T-cell (primary cell): ENCODE measurements around the gene ZFHX3. TPM values are rescaled to one million over a fixed set of nuclear protein-coding genes. Genes with fewer than 3 reads are reported as not detected.

Experiments
- ATAC-seq, 4 experiments: fragments of 200-7000 bp in 3 of 4; fragments of 150-1000 bp in 1 of 4; cut with Tn5 transposase; replicated peaks in 1 of 4; 1 replicate in 3 of 4; 2 replicates in 1 of 4; pipeline ENCODE4 v1.10.0; 2021; ENCODE audit warnings: moderate library complexity in 3 of 4, mild to moderate bottlenecking in 2 of 4, moderate number of reproducible peaks in 1 of 4
- CTCF ChIA-PET, 2 donors: fragments of 300-600 bp; sonication (Branson Sonifier 250); formaldehyde crosslinking; loops; one replicate each; lab custom pipeline; 2022; ENCODE audit warnings: antibody characterized with exemption in 2 of 2; lab: Charles Lee
- POLR2A ChIA-PET, 2 donors: fragments of 300-600 bp; sonication (Branson Sonifier 250); formaldehyde crosslinking; loops; one replicate each; lab custom pipeline; 2022; ENCODE audit warnings: antibody characterized with exemption in 2 of 2; lab: Charles Lee
- DNase-seq, 35 experiments: peaks; one replicate each; pipeline versions ENCODE4 v3.0.0 to v3.0.0-alpha.2; 2013 to 2023
- H3K27ac ChIP-seq: one replicate; pipeline ENCODE4 v1.5.1; 2013; ENCODE audit warnings: low read length
- H3K27me3 ChIP-seq, 2 experiments: replicated peaks in 1 of 2; 1 replicate in 1 of 2; 2 replicates in 1 of 2; pipeline versions ENCODE4 v1.6.1 to v1.7.0; 2013; ENCODE audit warnings: low read length in 1 of 2, mixed read lengths in 1 of 2; ENCODE audit not compliant: control insufficient read depth in 2 of 2, insufficient read depth in 2 of 2; ENCODE audit errors: extremely low read depth in 1 of 2
- H3K36me3 ChIP-seq, 2 donors: 1 replicate in 1 of 2; 2 replicates in 1 of 2; pipeline versions ENCODE4 v1.6.1 to v1.7.0; 2013; ENCODE audit warnings: low read length in 1 of 2; ENCODE audit not compliant: control insufficient read depth in 2 of 2, insufficient read depth in 1 of 2; ENCODE audit errors: extremely low read depth in 1 of 2
- H3K4me1 ChIP-seq, 2 experiments: 1 replicate in 1 of 2; 2 replicates in 1 of 2; pipeline versions ENCODE4 v1.6.1 to v1.7.0; 2013; ENCODE audit warnings: low read length in 2 of 2, mixed read lengths in 1 of 2; ENCODE audit not compliant: insufficient read depth in 2 of 2, control insufficient read depth in 1 of 2; ENCODE audit errors: extremely low read depth in 1 of 2
- H3K4me3 ChIP-seq, 2 donors: 1 replicate in 1 of 2; 2 replicates in 1 of 2; pipeline versions ENCODE4 v1.5.1 to v1.7.0; 2013; ENCODE audit warnings: mild to moderate bottlenecking in 2 of 2, low read length in 1 of 2, moderate library complexity in 1 of 2; ENCODE audit not compliant: control insufficient read depth in 1 of 2; ENCODE audit errors: extremely low read depth in 1 of 2
- H3K9me3 ChIP-seq: 2 replicates; pipeline ENCODE4 v1.7.0; 2013
- H3K27ac Mint-ChIP-seq, 2 donors: one replicate each; pipeline ENCODE4 v1.8.0; 2020 to 2021; ENCODE audit warnings: mild to moderate bottlenecking in 2 of 2, mixed read lengths in 2 of 2
- H3K27me3 Mint-ChIP-seq, 2 donors: one replicate each; pipeline ENCODE4 v1.8.0; 2021 to 2022; ENCODE audit warnings: mixed read lengths in 2 of 2
- H3K36me3 Mint-ChIP-seq: one replicate; pipeline ENCODE4 v1.8.0; 2021; ENCODE audit warnings: mixed read lengths
- H3K4me1 Mint-ChIP-seq, 3 donors: one replicate each; pipeline ENCODE4 v1.8.0; 2020 to 2022; ENCODE audit warnings: mixed read lengths in 3 of 3, mild to moderate bottlenecking in 1 of 3
- H3K4me3 Mint-ChIP-seq, 3 donors: one replicate each; pipeline ENCODE4 v1.8.0; 2020 to 2022; ENCODE audit warnings: mild to moderate bottlenecking in 3 of 3, mixed read lengths in 3 of 3, moderate library complexity in 3 of 3
- H3K9me3 Mint-ChIP-seq, 3 donors: one replicate each; pipeline ENCODE4 v1.8.0; 2020 to 2022; ENCODE audit warnings: mixed read lengths in 3 of 3
- WGBS: methylation state at CpG from one replicate; pipeline ENCODE4 v1.1.5; 2013; ENCODE audit warnings: missing lambda C conversion rate; ENCODE audit not compliant: insufficient coverage; 5-methylcytosine and 5-hydroxymethylcytosine counted together
- total RNA-seq, 35 experiments: library from RNA in 6 of 35; stranded (reverse) in 6 of 35; fragments of 120-200 nt in 1 of 35; gene quantifications; one replicate each; pipeline versions ENCODE4 v1.2.1 to v1.2.4 and lab custom pipeline; 2013 to 2026

The ZFHX3 gene
- total RNA-seq, 5 donors from 2014 or later (not counting 1 experiment from before 2014, with no cell fraction given): 0.35 to 2.1 (median 1.0) TPM

DNA sequence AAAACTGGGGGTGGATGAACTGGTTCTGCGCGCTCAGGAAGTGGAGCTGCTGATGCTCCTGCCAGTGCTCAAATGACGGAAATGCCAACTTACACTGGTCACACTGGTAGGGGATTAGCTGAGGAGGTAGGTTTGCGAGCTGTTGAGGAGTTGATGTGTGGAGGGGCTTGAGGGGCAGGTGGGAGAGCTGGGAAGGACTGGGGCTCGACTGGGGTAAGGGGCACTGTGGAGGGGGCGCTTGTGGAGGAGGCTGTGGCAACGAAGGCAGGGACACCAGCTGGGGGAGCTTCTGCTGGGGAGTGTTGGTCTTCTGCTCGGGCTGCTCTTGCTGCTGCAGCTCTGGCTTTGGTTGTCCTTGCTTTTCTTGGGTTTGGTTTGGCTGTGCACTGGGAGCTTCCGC is 252.9 kb downstream of the ZFHX3 start:
- Mint-ChIP-seq H3K27ac (no peak overlapping the region), H3K36me3 (peaks cover 12% of the 10 kb centered on the region), H3K4me1 (no peaks in the 10 kb centered on the region), H3K4me3 (no peak overlapping the region), H3K27me3 (no peaks in the 10 kb centered on the region), H3K9me3 (no peaks in the 10 kb centered on the region)
- H3K4me3 ChIP-seq: no peak overlapping the region
- ChIA-PET POLR2A (no interaction called here), CTCF (no interaction called here)
- no peaks in the 10 kb centered on the region for H3K27me3 ChIP-seq
- H3K4me1 ChIP-seq: no peaks in the 10 kb centered on the region
- H3K36me3 ChIP-seq: no peaks in the 10 kb centered on the region
- H3K9me3 ChIP-seq: no peaks in the 10 kb centered on the region
- WGBS: 98% methylated on average over 7 of the region's 9 CpGs
- H3K27ac ChIP-seq: no peak overlapping the region
- ATAC-seq (no peak), DNase-seq (no peak)

DNA sequence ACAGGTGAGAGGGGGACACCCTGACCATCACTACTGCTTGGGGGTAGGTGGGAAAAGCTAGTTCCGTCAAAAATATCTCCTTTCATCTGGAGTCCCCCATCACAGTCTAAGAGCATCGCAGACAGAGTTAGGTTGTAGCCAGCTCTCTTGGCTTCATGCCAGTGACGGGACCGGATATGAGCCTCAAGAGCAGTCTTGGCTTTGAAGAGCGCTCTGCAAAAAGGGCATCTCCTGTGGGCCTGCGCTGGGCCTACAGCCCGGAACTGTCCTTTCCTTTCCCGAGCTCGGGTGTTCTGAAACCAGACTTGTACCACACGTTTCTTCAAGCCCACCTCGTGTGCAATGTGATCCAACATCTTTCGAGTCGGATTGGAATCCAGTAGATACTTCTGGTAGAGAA is 253.6 kb downstream of the ZFHX3 start:
- ChIA-PET CTCF (no interaction called here), POLR2A (interaction anchor here in 1 of 2 donors (0.5 kb wide), 1 partner anchor 191 kb away, joined by 4 read pairs; no protein-coding TSS in a partner anchor)
- no peak overlapping the region for H3K4me3 Mint-ChIP-seq

DNA sequence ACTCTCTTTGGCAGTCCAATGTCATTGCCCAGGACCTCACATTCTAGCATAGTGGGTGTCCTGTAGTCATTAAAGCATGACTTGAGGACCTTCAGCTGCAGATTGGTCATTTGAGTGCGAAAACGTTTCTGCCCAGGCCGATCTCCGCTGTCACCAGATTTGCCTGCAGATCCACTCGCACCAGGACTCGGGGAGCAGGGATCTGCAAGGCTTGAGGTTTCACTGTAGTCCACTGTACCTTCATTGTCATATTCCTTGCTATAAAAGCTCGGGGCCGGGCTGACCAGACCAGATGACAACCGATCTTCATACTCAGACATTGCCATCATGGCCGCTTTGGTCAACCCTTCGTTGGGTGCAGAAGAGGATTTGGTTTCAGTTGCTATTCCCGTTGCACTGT is 254.2 kb downstream of the ZFHX3 start:
- no peaks in the 10 kb centered on the region for H3K4me1 ChIP-seq
- no peak overlapping the region for H3K27ac ChIP-seq
- POLR2A ChIA-PET: no interaction called here
- ATAC-seq (no peak), DNase-seq (no peak)
- 93% methylated on average over 6 of the region's 12 CpGs for WGBS
- H3K36me3 ChIP-seq: no peaks in the 10 kb centered on the region
- Mint-ChIP-seq H3K27ac (no peak overlapping the region), H3K36me3 (peaks cover 12% of the 10 kb centered on the region), H3K27me3 (peaks cover 0 to 4% of the 10 kb centered on the region in 2 donors), H3K9me3 (no peaks in the 10 kb centered on the region), H3K4me1 (peaks cover 0 to 7% (median under 1%) of the 10 kb centered on the region in 3 donors), H3K4me3 (no peak overlapping the region)
- H3K9me3 ChIP-seq: no peaks in the 10 kb centered on the region
- CTCF ChIA-PET: no interaction called here
- peaks cover 0 to 5% of the 10 kb centered on the region in 2 experiments for H3K27me3 ChIP-seq
- H3K4me3 ChIP-seq: no peak overlapping the region

More for the DNA sequence above, 253.6 kb downstream of the ZFHX3 start:
- Histone ChIP-seq H3K9me3 (no peaks in the 10 kb centered on the region), H3K4me1 (no peaks in the 10 kb centered on the region), H3K27me3 (peaks cover 0 to under 1% of the 10 kb centered on the region in 2 experiments), H3K4me3 (no peak overlapping the region), H3K36me3 (no peaks in the 10 kb centered on the region), H3K27ac (no peak overlapping the region)
- Mint-ChIP-seq H3K27me3 (peaks cover 0 to 1% of the 10 kb centered on the region in 2 donors), H3K36me3 (peaks cover 12% of the 10 kb centered on the region), H3K4me1 (peaks cover 0 to 1% (median 0%) of the 10 kb centered on the region in 3 donors), H3K27ac (no peak overlapping the region), H3K9me3 (no peaks in the 10 kb centered on the region)
- DNase-seq: no peak
- no peak for ATAC-seq
- WGBS: 93% methylated on average over 11 of the region's 13 CpGs

DNA sequence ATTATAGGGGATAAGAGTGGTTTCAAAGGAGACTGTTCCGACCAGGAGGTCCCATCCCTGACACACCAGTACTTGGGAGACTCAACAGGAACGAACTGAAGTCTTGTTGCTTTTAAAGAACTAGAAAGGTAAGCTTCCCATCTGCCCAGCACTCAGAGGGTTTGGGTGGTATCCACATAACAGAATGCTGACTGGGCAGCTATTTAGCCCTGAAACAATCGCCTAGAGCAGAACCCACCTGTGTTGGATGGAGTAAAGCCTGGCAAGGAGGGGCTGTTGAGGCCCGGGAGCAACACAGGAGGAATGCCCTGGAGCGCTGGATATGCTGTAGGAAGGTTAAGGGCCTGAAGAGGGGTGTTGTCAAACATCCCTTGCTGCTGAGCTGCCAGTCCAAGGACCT is 254.9 kb downstream of the ZFHX3 start:
- H3K27ac Mint-ChIP-seq: no peak overlapping the region
- DNase-seq: no peak
- no peaks in the 10 kb centered on the region for H3K36me3 ChIP-seq
- no peak overlapping the region for H3K4me3 ChIP-seq
- H3K27ac ChIP-seq: no peak overlapping the region
- H3K9me3 ChIP-seq: no peaks in the 10 kb centered on the region
- no peak for ATAC-seq
- POLR2A ChIA-PET: no interaction called here
- peaks cover 3 to 14% (median 6%) of the 10 kb centered on the region in 3 donors for H3K4me1 Mint-ChIP-seq
- H3K4me3 Mint-ChIP-seq: no peak overlapping the region
- H3K9me3 Mint-ChIP-seq: no peaks in the 10 kb centered on the region
- H3K27me3 ChIP-seq: peaks cover 0 to 12% of the 10 kb centered on the region in 2 experiments
- peaks cover 12% of the 10 kb centered on the region for H3K36me3 Mint-ChIP-seq
- H3K27me3 Mint-ChIP-seq: peaks cover 4 to 5% of the 10 kb centered on the region in 2 donors
- 94% methylated on average over 2 of the region's 5 CpGs for WGBS
- H3K4me1 ChIP-seq: peaks cover 0 to 7% of the 10 kb centered on the region in 2 experiments
- CTCF ChIA-PET: no interaction called here

GRCh38 chr16:72791786-72792185 is 256.1 kb downstream of the ZFHX3 start:
- H3K27me3 Mint-ChIP-seq: peaks cover 8 to 13% of the 10 kb centered on the region in 2 donors

GRCh38 chr16:72789921-72790320 is 258.0 kb downstream of the ZFHX3 start:
- no peaks in the 10 kb centered on the region for H3K9me3 Mint-ChIP-seq
- H3K4me1 ChIP-seq: peaks cover 0 to 17% of the 10 kb centered on the region in 2 experiments
- peaks cover 12 to 19% of the 10 kb centered on the region in 2 donors for H3K27me3 Mint-ChIP-seq
- no peaks in the 10 kb centered on the region for H3K36me3 ChIP-seq
- ATAC-seq: no peak
- ChIA-PET POLR2A (no interaction called here), CTCF (no interaction called here)
- no peak overlapping the region for H3K4me3 Mint-ChIP-seq
- no peak for DNase-seq
- H3K4me1 Mint-ChIP-seq: peaks cover 13 to 23% (median 16%) of the 10 kb centered on the region in 3 donors
- peaks cover 0 to 23% of the 10 kb centered on the region in 2 experiments for H3K27me3 ChIP-seq
- no CpG with 5 or more reads among the region's 5 CpGs for WGBS
- H3K27ac ChIP-seq: no peak overlapping the region
- H3K9me3 ChIP-seq: no peaks in the 10 kb centered on the region
- no peak overlapping the region for H3K4me3 ChIP-seq
- H3K36me3 Mint-ChIP-seq: no peaks in the 10 kb centered on the region
- H3K27ac Mint-ChIP-seq: no peak overlapping the region

More at GRCh38 chr16:72791786-72792185, 256.1 kb downstream of the ZFHX3 start:
- DNase-seq: no peak
- ChIA-PET CTCF (no interaction called here), POLR2A (no interaction called here)
- H3K36me3 ChIP-seq: no peaks in the 10 kb centered on the region
- H3K9me3 ChIP-seq: no peaks in the 10 kb centered on the region
- Mint-ChIP-seq H3K9me3 (no peaks in the 10 kb centered on the region), H3K36me3 (peaks cover 6% of the 10 kb centered on the region), H3K4me1 (peaks cover 11 to 23% (median 14%) of the 10 kb centered on the region in 3 donors), H3K4me3 (no peak overlapping the region), H3K27ac (no peak overlapping the region)
- no peak overlapping the region for H3K4me3 ChIP-seq
- H3K27me3 ChIP-seq: peaks cover 0 to 21% of the 10 kb centered on the region in 2 experiments
- peaks cover 0 to 17% of the 10 kb centered on the region in 2 experiments for H3K4me1 ChIP-seq
- no peak overlapping the region for H3K27ac ChIP-seq
- ATAC-seq: no peak
